Measurements from ENCODE around the gene HTR1E. TPM values are rescaled to one million over a fixed set of nuclear protein-coding genes. Genes with fewer than 3 reads are reported as not detected.

The HTR1E gene, protein sequence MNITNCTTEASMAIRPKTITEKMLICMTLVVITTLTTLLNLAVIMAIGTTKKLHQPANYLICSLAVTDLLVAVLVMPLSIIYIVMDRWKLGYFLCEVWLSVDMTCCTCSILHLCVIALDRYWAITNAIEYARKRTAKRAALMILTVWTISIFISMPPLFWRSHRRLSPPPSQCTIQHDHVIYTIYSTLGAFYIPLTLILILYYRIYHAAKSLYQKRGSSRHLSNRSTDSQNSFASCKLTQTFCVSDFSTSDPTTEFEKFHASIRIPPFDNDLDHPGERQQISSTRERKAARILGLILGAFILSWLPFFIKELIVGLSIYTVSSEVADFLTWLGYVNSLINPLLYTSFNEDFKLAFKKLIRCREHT
- not detected for total RNA-seq

GRCh38 chr6:86937219-86938079 is at the start of gene HTR1E:
Gene HTR1E, plus strand, starts transcription at chr6:86937528. Its CDS starts 77,807 bp downstream, at chr6:87015335.
- TF ChIP-seq CTCF (IDR thresholded peaks at IDR 0.05; ENCODE audit: low read depth) = no peak

- TF ChIP-seq CTCF (IDR thresholded peaks at IDR 0.05; ENCODE audit: low read depth) = no peak
Observed at GRCh38 chr6:86888301-86888700, 49.0 kb upstream of the HTR1E start.

DNA sequence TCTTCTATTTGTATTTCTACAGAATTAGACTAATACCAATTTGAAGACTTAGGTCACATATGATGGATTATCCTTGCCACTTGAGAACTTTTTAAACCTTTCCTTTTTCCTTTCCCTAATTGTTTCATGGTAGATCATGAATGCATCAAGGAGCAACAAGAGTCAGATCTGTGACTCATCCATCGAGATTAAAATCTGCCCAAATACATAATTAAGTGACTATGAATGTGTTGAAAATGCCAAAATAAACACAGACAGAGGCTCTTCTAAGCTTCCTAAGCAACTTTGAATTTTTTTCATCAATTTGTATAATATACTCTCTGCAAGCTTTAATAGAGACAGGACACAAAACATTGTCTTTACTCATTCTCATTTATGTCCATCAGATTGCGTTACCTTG is 23.5 kb upstream of the HTR1E start:
- no peak for TF ChIP-seq CTCF (IDR thresholded peaks at IDR 0.05; ENCODE audit: low read depth)

DNA sequence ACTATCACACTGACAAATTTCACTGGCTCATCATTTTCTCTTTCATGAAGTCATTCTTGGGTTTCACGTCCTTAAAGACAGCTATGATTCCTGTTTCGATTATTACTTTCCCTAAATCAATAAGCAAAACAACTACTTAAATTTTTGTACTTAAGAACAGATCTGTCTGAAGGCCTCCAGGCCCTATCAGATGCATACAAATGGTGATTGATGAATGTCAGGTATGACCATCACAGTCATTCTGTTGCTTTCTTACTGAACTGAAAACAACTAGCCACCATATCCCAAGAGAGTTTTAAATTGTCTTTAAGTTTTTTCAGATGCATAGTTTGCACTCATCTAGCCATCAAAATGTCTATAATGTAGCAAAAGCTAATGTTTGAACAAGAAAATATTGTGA is 20.9 kb upstream of the HTR1E start:
- no peak for TF ChIP-seq CTCF (IDR thresholded peaks at IDR 0.05; ENCODE audit: low read depth)

- no peak for TF ChIP-seq CTCF (IDR thresholded peaks at IDR 0.05; ENCODE audit: low read depth)
Observed at GRCh38 chr6:86934365-86934764, 3.0 kb upstream of the HTR1E start.

- no peak for TF ChIP-seq CTCF (IDR thresholded peaks at IDR 0.05; ENCODE audit: low read depth)
Observed at GRCh38 chr6:86936834-86937218, 502 bp upstream of the HTR1E start.

DNA sequence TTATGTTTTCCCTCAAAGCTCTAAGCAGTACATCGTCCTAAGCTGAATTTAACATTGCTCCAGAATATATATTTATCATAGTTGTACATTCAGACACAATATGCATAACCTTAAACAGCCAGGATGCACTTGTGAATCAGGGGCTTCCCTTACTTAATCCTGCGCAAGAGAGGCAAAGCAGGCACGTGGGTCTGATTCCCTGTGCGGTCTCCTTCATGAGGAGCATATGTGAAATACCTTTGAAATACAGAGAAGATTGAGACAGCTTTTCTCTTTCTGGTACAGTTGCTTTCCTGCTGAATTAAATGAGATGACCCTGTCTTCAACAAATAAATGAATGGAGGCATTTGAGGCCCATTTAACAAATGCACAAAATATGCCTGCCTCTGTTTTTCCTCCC is 1.5 kb downstream of the HTR1E start:
- no peak for TF ChIP-seq CTCF (IDR thresholded peaks at IDR 0.05; ENCODE audit: low read depth)
